NCI-H146 treated with DMSO at 0.1 percent for 48 hours (cell line): Measurements from ENCODE around the gene SUMF1.

Source experiments
- DNase-seq: peaks from one replicate; lab custom pipeline; 2025; ENCODE audit not compliant: unreplicated experiment; lab: John Stamatoyannopoulos, UW

The SUMF1 gene

DNA sequence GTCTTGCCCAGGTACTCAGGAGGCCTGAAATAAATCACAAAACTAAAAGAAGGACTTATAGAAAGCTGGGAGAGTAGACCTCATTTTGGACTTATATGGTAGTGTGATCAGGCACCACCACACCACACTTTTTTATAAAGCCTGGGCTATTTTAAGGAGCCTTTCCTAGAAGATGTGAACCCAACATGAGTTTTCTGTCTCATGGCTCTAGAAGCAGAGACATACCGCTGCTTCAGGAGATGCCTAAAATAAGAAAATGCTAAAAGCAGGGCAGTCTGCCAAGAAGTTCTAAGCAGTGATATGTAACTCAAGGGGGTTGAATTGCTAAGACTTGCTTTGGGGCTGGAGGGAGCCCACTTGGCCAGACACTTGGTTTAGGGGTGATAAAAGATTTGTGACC is 49.6 kb downstream of the SUMF1 start:
- DNase-seq = no peak

DNA sequence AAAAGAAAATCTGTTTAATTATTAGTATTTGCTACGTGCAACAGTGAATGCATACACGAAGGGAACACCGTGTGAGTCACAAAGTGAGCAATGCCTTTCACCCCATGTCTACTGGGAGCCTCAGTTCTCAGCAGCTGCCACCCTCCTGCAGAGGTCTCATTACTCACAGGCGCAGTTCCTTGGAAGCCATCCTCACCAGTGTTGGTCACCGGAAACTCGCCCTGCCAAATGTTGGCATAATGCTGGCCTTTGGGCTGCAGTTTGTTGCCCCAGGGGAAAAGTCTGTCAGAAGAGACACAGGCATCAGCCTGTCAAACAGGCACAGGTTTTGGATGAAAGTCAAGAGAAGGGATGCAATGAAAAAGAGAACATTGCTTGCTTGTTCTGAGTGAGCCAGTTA is 50.1 kb downstream of the SUMF1 start:
- no peak for DNase-seq

DNA sequence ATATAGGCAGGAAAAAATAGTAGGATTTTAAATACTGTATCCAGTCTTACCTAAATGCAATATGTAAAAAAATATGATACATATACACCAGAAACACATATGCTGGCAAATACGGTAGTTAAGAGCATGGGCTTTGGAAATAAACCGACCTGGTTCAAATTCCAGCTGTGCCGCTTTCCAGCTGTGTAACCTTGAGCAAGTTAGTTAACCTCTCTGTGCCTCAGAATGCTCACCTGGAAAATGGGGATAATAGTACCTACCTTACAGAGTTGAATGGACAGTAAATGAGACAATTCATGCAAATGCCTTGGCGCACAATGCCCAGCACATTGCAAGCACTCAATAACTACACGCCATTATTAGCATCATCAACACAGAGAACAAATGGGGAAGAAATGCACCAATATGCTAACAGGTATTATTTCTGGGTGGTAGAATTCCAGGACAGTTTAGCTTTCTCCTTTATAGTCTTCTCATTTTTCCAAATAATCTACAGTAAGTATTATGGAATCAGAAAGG is 50.6 kb downstream of the SUMF1 start:
- no peak for DNase-seq

DNA sequence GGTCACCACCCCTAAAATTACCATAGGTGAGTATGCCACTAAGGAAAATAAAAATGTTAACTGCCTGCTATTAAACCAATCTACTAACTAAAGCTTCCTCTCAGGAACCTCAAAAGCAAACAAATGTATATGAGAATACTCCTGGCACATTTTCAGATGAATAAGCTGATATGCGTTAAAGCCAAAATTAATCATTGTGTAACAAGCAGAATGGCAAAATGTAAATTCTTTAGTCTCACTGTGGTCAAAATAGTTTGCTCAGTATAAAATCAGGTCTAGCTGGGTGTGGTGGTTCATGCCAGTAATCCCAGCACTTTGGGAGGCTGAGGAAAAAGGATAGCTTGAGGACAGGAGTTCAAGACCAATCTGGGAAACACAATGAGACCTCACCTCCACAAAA is 53.6 kb downstream of the SUMF1 start:
- DNase-seq = no peak

DNA sequence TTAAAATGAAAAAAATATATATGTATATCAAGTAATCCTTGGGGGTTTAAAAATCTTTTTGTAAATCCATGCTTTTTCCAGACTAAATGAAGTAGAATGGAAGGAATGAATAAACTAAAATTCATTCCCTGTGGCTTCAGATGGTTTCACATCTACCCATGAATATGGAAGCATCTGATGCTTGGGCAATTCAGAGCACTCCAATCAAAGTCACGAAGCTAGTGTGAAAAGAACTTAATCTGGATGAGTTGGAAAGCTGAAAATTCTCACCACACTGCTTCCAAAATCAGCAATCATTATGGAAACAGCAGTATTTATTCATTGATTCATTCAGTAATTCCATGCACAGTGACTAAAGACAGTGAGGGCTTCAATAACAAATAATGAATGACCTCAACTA is 55.2 kb downstream of the SUMF1 start:
- DNase-seq = no peak

DNA sequence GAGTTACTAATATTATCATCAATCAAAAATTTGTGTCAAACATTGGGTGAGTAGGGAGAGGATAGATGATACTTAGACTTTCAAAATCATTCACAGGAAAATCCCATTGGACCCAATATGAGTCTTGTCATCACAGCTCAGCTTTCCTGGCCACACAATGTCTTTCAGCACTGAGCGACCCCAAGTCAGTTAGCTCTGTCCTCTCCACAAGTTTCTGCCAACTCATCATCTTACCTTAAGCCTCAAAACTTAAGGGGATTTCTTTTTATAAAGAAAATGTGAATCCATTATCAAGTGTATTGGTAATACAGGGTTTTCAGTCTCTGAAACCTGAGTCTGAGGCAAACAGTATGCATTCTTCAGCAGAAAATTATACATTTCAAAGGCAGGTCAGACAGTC is 55.8 kb downstream of the SUMF1 start:
- no peak for DNase-seq

DNA sequence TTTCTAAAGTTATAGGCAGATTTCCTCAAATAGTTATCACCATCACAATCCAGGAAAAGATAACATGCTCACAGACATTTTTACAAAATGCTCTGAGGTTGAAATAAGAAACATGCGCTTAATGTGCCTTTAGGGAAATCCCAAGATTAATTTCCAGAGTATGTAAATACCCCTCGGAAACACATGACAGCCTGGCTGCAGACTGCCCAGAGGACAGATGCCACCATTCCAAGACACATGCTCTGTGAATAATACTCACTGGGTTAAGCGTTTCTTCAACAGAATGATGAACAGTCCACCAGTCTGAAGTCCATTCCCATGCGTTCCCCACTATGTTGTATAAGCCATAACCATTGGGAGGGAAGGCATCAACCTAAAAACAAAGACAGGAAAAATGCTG is 56.5 kb downstream of the SUMF1 start:
- DNase-seq = no peak

DNA sequence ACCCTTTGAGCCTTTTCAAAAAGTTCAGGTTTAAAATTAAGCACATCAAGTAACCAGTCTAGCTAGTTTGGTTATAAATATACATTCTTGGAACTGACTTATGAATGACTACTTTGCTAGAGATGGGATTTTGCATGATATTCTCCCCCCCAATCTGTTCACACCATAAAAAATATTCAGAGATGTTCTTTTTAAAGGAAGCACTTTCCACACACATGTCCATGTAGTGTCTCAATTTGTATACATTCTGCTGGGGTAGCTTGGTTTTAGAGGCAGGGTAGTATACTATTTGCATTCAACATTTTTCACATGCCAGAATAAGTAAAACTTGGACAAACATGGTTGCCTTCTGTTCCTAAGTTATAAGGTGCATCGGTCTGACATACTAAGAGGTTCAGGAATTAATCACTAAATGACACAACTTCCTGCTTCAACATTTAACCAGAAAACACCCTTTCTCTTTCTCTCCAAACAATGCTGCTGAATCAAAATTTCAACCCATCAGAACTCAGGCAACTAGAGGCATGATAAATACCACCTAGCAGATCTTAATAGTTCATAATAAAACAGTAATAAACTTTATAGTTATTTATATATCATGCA is 57.0 kb downstream of the SUMF1 start:
- no peak for DNase-seq

DNA sequence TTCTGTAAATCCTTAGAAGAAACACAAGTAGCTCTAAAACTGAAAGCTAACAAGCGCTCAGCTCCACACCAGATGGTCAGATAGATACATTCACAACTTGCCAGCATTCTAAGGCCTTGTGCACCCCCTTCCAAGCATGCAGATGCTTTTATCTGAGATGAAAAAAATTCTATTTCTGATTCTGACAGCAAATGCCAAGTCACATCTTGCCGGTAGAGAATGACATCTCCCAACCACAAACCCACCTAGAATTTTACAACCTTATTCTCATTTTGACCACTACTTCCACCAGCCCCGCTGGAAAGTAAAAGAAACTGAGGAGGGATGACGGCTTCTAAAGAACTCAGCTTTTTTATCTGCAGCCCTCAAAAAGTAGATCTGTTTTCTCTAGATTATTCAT is 57.7 kb downstream of the SUMF1 start:
- DNase-seq = no peak

DNA sequence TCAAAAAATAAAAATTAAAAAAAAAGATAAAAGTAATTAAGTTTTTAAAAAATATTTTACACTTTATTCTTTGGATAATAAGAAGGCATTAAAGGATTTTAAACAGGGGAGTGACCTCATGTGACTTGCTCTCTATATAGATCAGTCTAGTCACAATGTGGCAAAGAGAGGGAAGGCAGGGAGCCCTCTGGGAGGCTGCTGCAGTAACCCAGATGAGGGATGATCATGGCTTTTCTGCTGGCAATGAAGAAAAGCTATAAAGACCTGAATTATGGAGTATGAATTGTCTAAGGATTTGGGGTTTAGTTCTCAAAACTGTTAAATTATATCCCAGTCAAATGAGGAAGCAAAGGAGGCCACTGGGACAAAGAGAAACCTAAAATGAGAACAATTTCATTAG is 58.1 kb downstream of the SUMF1 start:
- DNase-seq = no peak

DNA sequence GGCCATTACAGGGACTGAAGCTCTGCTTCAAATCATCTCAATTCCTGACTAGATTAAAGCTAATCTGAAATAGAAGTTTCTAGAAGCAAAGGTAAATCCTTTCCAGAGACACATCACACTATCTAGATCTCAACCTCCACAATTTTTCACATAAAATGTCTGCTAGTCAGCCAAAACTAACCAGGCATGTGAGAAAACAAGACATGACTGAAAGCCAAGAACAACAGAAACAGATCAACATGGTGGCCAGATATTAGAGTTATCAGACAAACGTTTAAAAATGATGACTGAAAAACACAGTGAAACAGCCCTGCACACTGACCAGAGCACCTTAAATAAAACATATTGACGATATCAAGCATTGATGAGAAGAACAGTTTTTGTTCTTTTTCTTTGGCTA is 59.1 kb downstream of the SUMF1 start:
- no peak for DNase-seq

DNA sequence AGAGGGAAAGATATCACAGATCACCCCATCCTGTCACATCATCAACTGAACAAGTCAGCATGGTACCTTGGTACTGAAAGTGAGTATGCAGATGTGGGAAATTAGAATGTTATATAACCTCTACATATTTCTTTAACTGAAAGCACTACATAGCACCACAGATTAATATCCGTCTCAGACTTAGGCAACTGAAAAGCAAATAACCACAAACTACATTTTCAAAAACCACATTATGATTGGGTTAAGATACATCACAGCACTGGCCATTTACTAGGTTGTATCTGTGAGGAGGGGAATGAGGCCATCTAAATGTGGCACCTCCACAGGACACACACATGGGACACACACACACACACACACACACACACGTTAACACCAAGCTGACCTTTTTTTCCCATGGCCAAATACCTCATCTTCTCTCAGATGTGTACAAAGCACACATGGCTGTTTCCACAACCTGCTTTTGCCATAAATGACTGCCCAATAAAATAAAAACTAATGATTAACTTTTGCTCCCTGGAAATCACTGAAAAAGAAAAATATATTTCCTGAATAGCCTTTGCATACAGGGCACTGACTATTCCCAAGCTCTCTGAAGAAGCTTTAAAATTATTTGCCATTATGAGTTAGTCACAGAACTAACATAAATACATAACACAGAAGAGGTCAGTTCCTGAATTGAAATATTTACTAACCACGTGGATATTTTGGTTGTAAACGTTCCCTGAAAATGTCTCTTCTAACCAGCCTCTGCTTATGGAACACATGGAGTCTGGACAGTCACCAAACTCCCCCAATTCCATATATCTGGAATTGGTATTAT is 60.1 kb downstream of the SUMF1 start:
- DNase-seq = no peak

DNA sequence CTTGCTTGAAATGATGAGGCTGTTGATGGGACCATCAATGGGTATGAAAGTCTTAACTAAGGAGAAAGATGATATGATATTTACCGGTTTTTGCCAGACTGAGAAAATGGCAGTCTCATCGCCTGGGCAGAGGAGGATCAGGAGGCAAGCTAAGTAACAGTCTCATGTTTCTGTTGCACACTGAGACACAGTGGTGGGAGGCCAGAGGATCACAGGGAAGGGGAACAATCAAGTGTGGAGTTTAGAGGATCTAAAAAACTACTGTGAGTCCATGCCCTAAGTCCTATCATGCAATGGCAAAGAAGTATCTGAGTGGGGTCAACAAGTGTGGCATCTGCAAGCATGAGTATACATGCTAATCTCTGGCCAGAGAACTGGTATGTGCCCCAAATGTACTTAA is 62.2 kb downstream of the SUMF1 start:
- DNase-seq = no peak

DNA sequence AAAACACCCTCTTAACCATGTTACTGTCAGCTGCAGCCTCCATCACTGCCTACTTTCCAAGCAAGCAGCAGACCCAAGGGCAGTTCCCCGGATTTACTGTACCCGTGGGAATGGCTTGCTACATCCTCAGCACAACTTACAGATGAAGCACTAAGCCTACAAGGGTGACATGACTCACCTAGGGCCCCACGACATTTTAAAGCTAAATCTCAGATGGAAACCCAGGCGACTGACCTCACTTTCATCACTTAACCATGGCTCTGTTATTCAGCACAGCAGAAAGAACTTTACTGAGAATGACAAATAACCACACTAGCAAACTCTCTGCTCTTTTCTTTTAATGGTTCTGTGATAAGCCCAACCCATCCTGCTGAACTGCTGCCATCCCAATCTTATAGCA is 65.6 kb downstream of the SUMF1 start:
- no peak for DNase-seq

DNA sequence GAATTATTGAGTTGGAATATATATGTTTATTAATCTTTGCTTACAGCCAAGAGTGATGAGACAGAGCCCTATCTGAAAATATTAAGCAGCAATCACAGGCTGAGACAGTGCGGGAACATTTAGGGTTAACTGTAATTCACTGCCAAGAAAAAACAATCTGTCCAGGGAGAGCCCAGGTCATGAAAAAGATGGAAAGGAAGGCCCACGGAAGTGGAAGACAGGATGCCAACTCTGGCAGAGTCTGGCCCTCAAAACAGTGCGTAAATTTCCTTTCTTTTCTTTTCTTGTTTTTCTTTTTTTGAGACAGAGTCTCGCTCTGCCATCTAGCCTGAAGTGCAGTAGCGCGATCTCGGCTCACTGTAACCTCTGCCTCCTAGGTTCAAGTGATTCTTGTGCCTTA is 67.6 kb downstream of the SUMF1 start:
- no peak for DNase-seq

DNA sequence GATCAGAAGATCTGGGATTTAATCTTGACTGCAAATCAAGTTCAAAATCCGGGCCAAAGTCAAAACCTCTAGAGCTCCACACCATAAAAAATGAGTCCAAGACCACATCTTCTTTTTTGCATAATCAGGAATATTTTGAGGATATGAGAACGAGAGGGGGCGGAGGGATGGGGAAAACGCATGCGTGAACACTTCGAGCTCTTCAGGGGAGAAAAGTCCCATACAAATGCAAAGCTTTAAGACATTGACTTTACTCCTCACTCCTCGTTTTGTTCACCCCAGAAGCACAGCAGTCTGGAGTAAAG is 68.2 kb downstream of the SUMF1 start:
- no peak for DNase-seq

DNA sequence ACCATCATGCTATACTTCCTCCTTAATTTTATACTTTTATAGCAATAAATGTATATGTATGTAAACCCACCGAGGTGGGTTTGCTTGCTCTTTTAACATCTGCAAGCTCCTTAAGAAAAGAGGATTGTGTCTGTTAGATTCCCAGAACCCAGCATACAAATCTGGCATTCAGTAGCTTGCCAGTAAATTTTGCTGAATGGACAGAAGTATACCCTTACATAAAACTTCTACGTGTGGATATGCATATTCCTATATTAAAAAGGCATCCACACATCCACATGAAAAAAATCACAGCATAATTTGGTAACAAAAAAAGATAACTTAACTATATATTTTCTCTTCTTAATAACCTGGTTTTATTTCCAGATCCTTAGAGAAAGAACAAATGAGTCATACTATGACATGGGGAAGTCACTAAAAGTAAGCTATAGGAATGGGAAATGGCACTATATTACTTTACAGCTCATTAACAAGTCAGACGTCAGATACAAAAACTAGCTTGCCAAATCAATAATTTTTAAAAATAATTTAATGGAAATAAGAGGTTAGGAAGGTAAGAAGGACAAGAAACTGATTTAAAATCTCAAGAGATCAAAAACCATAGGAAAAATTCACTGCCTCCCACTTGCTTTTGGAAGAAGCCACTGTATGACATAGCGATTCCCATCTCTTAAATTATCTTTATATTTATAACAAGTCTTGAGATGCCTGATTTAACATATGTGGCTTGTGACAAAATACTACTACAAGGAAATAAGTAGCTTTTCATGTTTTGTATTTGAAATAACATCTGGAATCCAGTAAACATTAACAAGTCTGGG is 68.7 kb downstream of the SUMF1 start:
- DNase-seq = no peak

DNA sequence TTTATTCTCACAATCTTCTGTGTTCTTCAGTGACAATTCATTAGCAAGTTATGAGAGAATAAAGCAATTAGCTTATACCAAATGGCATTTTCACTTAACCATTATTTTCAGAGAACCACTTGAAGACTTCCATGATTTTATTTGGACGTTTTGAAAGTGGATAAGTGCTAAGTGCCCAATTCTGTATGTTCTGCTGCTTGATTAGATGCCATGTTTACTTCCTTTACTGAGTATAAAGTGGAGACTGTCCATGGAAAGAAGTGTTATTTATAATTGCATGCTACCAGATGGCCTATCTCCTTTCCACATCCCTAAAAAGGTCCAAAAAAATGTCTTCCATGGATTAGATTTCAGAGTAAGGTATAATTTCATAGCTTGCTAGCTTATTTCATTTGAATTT is 69.6 kb downstream of the SUMF1 start:
- no peak for DNase-seq

DNA sequence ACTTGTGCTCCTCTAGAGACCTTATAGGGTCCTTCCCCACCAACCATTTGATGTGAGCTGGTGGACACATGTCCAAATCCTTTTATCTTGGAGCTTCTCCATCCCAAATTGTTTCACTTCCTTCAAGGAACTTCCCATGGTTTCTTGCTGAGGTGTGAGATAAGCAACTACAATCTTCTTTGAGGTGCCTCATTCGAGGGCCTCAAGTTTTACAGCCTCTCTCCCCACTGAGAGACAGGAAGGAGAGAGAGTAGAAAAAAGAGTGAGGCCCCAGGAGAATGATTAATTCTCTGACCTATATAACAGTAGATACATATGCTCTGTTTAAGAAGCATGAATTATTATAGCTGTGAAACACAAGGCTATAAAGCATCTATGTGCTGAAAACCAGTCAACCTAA is 70.5 kb downstream of the SUMF1 start:
- no peak for DNase-seq

DNA sequence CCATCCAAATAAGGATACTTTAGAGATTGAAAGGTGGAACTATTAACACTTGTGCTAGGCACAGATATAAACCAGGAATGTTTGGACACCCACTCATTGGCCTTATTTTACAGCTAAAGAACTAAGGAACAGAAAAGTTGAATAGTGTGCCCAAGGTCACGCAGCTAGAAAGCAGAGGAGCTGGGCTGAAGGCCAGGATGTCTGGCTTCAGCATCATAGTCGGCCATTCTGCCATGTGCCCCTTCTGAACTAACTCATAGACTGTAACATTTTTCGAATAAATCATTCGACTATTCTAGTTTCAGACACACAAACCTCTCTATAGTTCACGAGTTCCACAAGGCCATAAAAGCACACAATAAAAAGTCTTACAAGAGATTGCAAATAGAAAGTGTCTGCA is 71.1 kb downstream of the SUMF1 start:
- no peak for DNase-seq

DNA sequence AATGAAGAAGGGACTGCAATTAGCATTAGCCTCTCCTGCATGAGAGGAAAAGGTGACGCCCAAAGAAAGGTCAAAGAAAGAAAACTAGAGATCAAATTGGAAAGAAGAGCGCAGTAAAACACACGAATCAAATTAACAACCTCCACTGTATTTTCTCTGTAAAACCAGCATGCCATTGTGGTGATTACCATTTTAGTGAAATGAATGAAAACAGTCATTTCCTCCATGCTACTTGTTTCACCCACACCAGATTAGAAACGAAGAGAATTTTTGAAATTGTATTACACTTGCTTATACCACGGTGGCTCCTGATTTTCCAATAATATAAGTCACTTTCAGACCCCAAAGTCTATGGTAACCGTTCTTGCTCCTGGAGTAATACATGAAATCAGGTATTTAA is 71.6 kb downstream of the SUMF1 start:
- DNase-seq = no peak

DNA sequence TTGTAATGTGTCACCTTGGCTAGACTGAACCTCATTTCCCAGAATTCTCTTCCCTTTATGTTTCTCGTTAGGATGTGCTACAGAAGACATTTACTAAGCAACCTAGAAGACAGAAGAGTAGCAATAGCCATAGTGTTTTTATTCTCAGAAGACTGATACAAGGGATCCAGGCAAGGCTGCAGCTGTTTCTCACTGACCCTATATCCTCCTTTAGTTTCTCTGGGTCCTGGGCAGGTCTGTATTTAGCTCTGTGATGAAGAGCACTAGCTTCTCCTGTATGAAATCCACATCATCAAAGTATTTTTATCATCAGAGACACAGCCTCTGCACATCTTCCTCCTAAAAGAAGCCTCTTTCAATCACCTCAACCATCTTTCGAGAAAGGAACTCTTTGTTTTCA is 72.5 kb downstream of the SUMF1 start:
- DNase-seq = no peak
